Measurements from ENCODE around the gene FRMPD2. TPM values are rescaled to one million over a fixed set of nuclear protein-coding genes. Genes with fewer than 3 reads are reported as not detected.

The FRMPD2 gene
- total and polyA plus RNA-seq, 2 donors (not counting 3 experiments of a cell fraction or from before 2014, with no cell fraction given): 0.42 TPM; not detected in 1

DNA sequence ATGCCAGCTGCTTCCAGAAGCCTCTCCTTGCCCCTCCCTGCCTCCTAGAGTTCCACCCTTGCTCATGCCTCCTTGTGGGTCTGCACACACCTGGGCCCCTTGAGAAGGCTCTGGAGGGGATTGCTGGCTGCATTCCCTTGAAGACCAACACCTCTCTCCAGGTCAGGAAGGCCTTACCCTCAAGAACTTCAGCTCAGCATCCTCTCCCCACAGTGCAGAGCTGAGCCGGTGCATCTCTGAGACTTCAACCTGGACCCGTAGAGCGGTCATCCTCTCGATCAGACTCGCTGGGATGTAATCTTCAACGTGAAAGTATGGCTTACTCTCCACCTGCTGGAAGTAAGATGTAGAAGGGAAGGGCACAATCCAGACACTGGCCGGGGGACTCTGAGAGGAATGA is 62.7 kb downstream of the FRMPD2 start:
- ChIA-PET CTCF (no interaction called here), POLR2A (no interaction called here)
- H3K27me3 ChIP-seq (ENCODE audit: control insufficient read depth in 2 of 2, insufficient read depth in 2 of 2, low read length in 2 of 2): peaks cover 0 to 3% of the 10 kb centered on the region in 2 experiments
- no peak for DNase-seq (ENCODE audit: low read depth, low spot score)
- H2AFZ ChIP-seq (ENCODE audit: low read depth, low read length): no peak overlapping the region
- FAIRE-seq: no peak
- H3K4me2 ChIP-seq (ENCODE audit: insufficient read depth, low read length): no peak overlapping the region
- H3K9me3 ChIP-seq (replicated peaks; ENCODE audit: control insufficient read depth, insufficient read depth, low read length): no peaks in the 10 kb centered on the region
- no peaks in the 10 kb centered on the region for H3K9me1 ChIP-seq (replicated peaks; ENCODE audit: control insufficient read depth, extremely low read depth, insufficient read depth, low read length)
- no peaks in the 10 kb centered on the region for H3K36me3 ChIP-seq (ENCODE audit: control insufficient read depth in 2 of 2, extremely low read depth in 1 of 2, insufficient read depth in 2 of 2, low read length in 2 of 2)
- intact Hi-C loops (cut with micrococcal nuclease) (no loop called here), dilution Hi-C loops (cut with MboI; ENCODE audit: extremely low pct_ligation_motif_present, low sequenced_read_pairs) (no loop called here)
- H3K9ac ChIP-seq (replicated peaks; ENCODE audit: extremely low read depth, insufficient read depth, low read length): no peak overlapping the region
- TF ChIP-seq JUN (IDR thresholded peaks at IDR 0.05; ENCODE audit: borderline replicate concordance, insufficient read depth, insufficient read length, low read depth): no peak
- TF ChIP-seq EZH2 (IDR thresholded peaks at IDR 0.05; ENCODE audit: borderline replicate concordance, low read depth, low read length, severe bottlenecking): no peak
- no peak for TF ChIP-seq POLR2A (IDR thresholded peaks at IDR 0.05; ENCODE audit: low read depth, low read length)
- no peak for TF ChIP-seq GATA2 (IDR thresholded peaks at IDR 0.05; ENCODE audit: insufficient read depth, insufficient read length, low read depth, low read length)
- TF ChIP-seq, protein P1, sequence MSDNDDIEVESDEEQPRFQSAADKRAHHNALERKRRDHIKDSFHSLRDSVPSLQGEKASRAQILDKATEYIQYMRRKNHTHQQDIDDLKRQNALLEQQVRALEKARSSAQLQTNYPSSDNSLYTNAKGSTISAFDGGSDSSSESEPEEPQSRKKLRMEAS (IDR thresholded peaks at IDR 0.05; ENCODE audit: insufficient read depth, insufficient read length): no peak
- no peak for TF ChIP-seq POLR2AphosphoS5 (IDR thresholded peaks at IDR 0.05; ENCODE audit: insufficient read depth, low read depth, low read length)
- TF ChIP-seq, protein P2, sequence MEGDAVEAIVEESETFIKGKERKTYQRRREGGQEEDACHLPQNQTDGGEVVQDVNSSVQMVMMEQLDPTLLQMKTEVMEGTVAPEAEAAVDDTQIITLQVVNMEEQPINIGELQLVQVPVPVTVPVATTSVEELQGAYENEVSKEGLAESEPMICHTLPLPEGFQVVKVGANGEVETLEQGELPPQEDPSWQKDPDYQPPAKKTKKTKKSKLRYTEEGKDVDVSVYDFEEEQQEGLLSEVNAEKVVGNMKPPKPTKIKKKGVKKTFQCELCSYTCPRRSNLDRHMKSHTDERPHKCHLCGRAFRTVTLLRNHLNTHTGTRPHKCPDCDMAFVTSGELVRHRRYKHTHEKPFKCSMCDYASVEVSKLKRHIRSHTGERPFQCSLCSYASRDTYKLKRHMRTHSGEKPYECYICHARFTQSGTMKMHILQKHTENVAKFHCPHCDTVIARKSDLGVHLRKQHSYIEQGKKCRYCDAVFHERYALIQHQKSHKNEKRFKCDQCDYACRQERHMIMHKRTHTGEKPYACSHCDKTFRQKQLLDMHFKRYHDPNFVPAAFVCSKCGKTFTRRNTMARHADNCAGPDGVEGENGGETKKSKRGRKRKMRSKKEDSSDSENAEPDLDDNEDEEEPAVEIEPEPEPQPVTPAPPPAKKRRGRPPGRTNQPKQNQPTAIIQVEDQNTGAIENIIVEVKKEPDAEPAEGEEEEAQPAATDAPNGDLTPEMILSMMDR (IDR thresholded peaks at IDR 0.05; ENCODE audit: extremely low read depth in 1 of 2, insufficient read depth in 1 of 2, low read depth in 1 of 2, low read length in 2 of 2): no peak
- no peak for TF ChIP-seq MYC (IDR thresholded peaks at IDR 0.05; ENCODE audit: low read depth, low read length)
- TF ChIP-seq FOS (IDR thresholded peaks at IDR 0.05; ENCODE audit: borderline replicate concordance, insufficient read depth, low read length): no peak
- no peak overlapping the region for H3K4me3 ChIP-seq (replicated peaks in 1 of 3; ENCODE audit: insufficient read depth in 1 of 3, low read depth in 1 of 3, low read length in 3 of 3)
- H3K27ac ChIP-seq (ENCODE audit: insufficient read depth, low read depth, low read length): no peak overlapping the region
- no peaks in the 10 kb centered on the region for H4K20me1 ChIP-seq (replicated peaks; ENCODE audit: control insufficient read depth, extremely low read depth, insufficient read depth, low read length)
- no peaks in the 10 kb centered on the region for H3K4me1 ChIP-seq (ENCODE audit: control insufficient read depth, extremely low read depth, insufficient read depth, low read length)
- BruUV-seq (replicated peaks): no TSS peak
- no peaks in the 10 kb centered on the region for H3K79me2 ChIP-seq (ENCODE audit: control insufficient read depth, insufficient read depth, low read length)

Measured in endothelial cell of umbilical vein (primary cell).